Caco-2 (cell line): ENCODE data around the gene ZNF487. TPM values are rescaled to one million over a fixed set of nuclear protein-coding genes. Genes with fewer than 3 reads are reported as not detected.

Source experiments
- BruUV-seq: library from RNA; stranded (reverse); fragments of 400-500 nt; replicated peaks from 2 replicates; lab custom pipeline; 2021; lab: Mats Ljungman, UMichigan
- CTCF ChIA-PET: fragments of 300-600 bp; sonication (Branson Sonifier 250); formaldehyde crosslinking; loops from one replicate; lab custom pipeline; 2022; ENCODE audit warnings: antibody characterized with exemption; lab: Charles Lee
- POLR2A ChIA-PET: fragments of 300-600 bp; sonication (Branson Sonifier 250); formaldehyde crosslinking; loops from one replicate; lab custom pipeline; 2022; ENCODE audit warnings: antibody characterized with exemption; lab: Charles Lee
- DNase-seq, 2 experiments: peaks; one replicate each; pipeline versions ENCODE4 v3.0.0 to v3.0.0-alpha.2; 2020 to 2022
- H3K27me3 ChIP-seq: replicated peaks from 2 replicates; pipeline ENCODE4 v1.6.0; 2011; ENCODE audit warnings: low read length; ENCODE audit not compliant: control insufficient read depth, insufficient read depth
- H3K36me3 ChIP-seq: 2 replicates; pipeline ENCODE4 v1.5.1; 2011; ENCODE audit warnings: low read length; ENCODE audit not compliant: control insufficient read depth, insufficient read depth
- H3K4me1 ChIP-seq: fragments of 250-450 bp; sonication (Bioruptor Pico); 2 replicates; pipeline ENCODE4 v1.5.1; 2020; ENCODE audit warnings: mild to moderate bottlenecking
- H3K4me3 ChIP-seq: 2 replicates; pipeline ENCODE4 v1.5.1; 2011; ENCODE audit warnings: low read depth, mild to moderate bottlenecking, control low read depth, low read length
- H3K9me3 ChIP-seq: fragments of 250-450 bp; sonication (Bioruptor Pico); 2 replicates; pipeline ENCODE4 v1.5.1; 2020; ENCODE audit warnings: mild to moderate bottlenecking, moderate library complexity
- H3K27ac Mint-ChIP-seq: one replicate; pipeline ENCODE4 v1.8.0; 2022; ENCODE audit warnings: mixed read lengths; ENCODE audit not compliant: unreplicated experiment
- H3K27me3 Mint-ChIP-seq: one replicate; pipeline ENCODE4 v1.8.0; 2022; ENCODE audit warnings: mixed read lengths; ENCODE audit not compliant: insufficient read depth, unreplicated experiment
- H3K36me3 Mint-ChIP-seq: one replicate; pipeline ENCODE4 v1.8.0; 2022; ENCODE audit warnings: mild to moderate bottlenecking, mixed read lengths; ENCODE audit not compliant: insufficient read depth, unreplicated experiment
- H3K4me1 Mint-ChIP-seq: one replicate; pipeline ENCODE4 v1.8.0; 2022; ENCODE audit warnings: low read depth, mixed read lengths; ENCODE audit not compliant: unreplicated experiment
- H3K4me3 Mint-ChIP-seq: one replicate; pipeline ENCODE4 v1.8.0; 2022; ENCODE audit warnings: mild to moderate bottlenecking, moderate library complexity, mixed read lengths; ENCODE audit not compliant: unreplicated experiment
- H3K9me3 Mint-ChIP-seq: one replicate; pipeline ENCODE4 v1.8.0; 2022; ENCODE audit warnings: mixed read lengths; ENCODE audit not compliant: unreplicated experiment
- intact Hi-C: fragments of 100-400 bp; cut with micrococcal nuclease; formaldehyde crosslinking; loops from one replicate; pipeline ENCODE4 v1.10.0; 2022; ENCODE audit not compliant: unreplicated experiment
- total RNA-seq: library from RNA; stranded (reverse); gene quantifications from 2 replicates; pipeline ENCODE4 v1.2.3, GENCODE V29; 2022
- TF ChIP-seq, protein P1 (sequence below), 2 experiments: fragments of 200-600 bp in 1 of 2; IDR thresholded peaks; 1 replicate in 1 of 2; 2 replicates in 1 of 2; pipeline versions ENCODE4 v1.5.1 to v1.8.0; 2011 to 2022; ENCODE audit warnings: antibody characterized with exemption in 1 of 2, control low read depth in 1 of 2, inconsistent platforms in 1 of 2, low read depth in 1 of 2, low read length in 1 of 2, mild to moderate bottlenecking in 1 of 2, moderate library complexity in 1 of 2; ENCODE audit not compliant: insufficient read depth in 1 of 2, severe bottlenecking in 1 of 2, unreplicated experiment in 1 of 2

The ZNF487 gene
- total RNA-seq, 1 experiment from 2014 or later = 6.5 TPM

DNA sequence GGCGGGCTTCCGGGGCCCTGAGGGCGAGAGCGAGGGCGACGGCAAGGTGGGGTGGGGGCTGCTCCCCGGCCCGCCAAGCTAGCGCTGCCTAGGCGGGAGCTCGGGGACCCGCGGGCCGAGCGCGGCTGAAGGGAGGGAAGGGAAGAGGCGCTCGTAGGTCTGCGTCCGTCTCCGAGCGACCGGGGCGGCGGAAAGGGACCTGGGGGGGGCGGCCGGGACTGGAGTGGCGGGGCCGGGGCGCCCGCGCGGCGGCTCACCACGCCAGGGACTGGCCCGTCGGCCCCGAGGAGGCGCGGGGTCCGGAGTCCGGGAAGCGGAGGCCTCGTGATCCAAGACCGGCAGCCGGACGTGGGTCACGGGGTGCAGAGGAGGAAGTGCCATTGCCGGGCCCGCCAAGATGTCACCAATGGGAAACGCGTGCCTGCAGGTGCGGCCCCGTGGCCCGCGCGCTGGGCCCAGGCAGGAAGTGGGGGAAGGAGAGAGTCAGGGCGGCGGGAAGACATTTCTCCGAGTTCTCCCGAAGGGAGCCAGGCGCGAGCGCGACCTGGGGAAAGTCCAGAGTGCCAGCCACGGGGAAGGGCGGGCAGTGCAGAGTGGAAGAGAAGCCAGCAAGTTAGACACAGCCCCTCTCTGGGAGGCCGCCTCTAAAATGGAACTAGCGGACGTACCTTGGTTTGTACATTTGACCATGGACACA lies 39.8 kb upstream of the ZNF487 start:
- intact Hi-C loops = loop anchor here (1.0 to 2.0 kb wide), 4 partner anchors 10 to 39 kb away; no protein-coding TSS in a partner anchor
- Mint-ChIP-seq H3K27me3 (no peaks in the 10 kb centered on the region), H3K4me1 (peaks cover 33% of the 10 kb centered on the region), H3K27ac (peak overlapping the region; percentile 94), H3K4me3 (peak overlapping the region; percentile 81), H3K36me3 (peaks cover 98% of the 10 kb centered on the region), H3K9me3 (no peaks in the 10 kb centered on the region)
- TF ChIP-seq, protein P1, sequence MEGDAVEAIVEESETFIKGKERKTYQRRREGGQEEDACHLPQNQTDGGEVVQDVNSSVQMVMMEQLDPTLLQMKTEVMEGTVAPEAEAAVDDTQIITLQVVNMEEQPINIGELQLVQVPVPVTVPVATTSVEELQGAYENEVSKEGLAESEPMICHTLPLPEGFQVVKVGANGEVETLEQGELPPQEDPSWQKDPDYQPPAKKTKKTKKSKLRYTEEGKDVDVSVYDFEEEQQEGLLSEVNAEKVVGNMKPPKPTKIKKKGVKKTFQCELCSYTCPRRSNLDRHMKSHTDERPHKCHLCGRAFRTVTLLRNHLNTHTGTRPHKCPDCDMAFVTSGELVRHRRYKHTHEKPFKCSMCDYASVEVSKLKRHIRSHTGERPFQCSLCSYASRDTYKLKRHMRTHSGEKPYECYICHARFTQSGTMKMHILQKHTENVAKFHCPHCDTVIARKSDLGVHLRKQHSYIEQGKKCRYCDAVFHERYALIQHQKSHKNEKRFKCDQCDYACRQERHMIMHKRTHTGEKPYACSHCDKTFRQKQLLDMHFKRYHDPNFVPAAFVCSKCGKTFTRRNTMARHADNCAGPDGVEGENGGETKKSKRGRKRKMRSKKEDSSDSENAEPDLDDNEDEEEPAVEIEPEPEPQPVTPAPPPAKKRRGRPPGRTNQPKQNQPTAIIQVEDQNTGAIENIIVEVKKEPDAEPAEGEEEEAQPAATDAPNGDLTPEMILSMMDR (IDR thresholded peaks at IDR 0.05; ENCODE audit: insufficient read depth in 1 of 2, low read depth in 1 of 2, low read length in 1 of 2, severe bottlenecking in 1 of 2, unreplicated experiment in 1 of 2) = no peak
- ChIA-PET POLR2A (interaction anchor here (0.5 to 2.4 kb wide), 9 partner anchors 10 to 742 kb away, joined by 3 to 81 read pairs (median 14); partner anchors contain the start of genes HNRNPF and ZNF487), CTCF (interaction anchor here (0.6 to 1.6 kb wide), 7 partner anchors 13 to 652 kb away, joined by 3 to 8 read pairs (median 3); partner anchors contain the start of gene ZNF487)
- Histone ChIP-seq H3K9me3 (no peaks in the 10 kb centered on the region), H3K36me3 (peaks cover 17% of the 10 kb centered on the region), H3K4me3 (peak overlapping the region; percentile 62), H3K4me1 (peaks cover 59% of the 10 kb centered on the region), H3K27me3 (no peaks in the 10 kb centered on the region)
- DNase-seq = peak; percentile 99
- no TSS peak for BruUV-seq

DNA sequence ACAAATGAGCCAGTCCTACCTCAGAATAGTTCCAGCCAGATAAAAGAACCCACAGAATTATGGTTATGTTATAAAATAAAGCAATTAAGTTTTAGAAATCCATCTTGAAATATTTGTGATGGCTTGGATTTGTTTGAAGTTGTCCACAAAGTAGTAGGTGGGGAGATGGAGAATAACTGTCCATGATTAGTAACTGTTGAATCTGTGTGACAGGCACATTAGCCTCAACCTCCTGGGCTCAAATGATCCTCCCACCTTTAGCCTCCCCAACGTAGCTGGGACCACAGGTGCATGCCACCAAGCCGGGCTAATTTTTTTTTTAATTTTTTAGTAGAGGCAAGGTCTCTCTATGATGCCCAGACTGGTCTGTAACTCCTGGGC lies 38.0 kb upstream of the ZNF487 start:
- no TSS peak for BruUV-seq
- Histone ChIP-seq H3K4me3 (no peak overlapping the region), H3K4me1 (peaks cover 70% of the 10 kb centered on the region), H3K27me3 (no peaks in the 10 kb centered on the region), H3K9me3 (no peaks in the 10 kb centered on the region), H3K36me3 (peaks cover 8% of the 10 kb centered on the region)
- H3K27ac Mint-ChIP-seq = peak overlapping the region; percentile 94
- no peaks in the 10 kb centered on the region for H3K27me3 Mint-ChIP-seq
- DNase-seq = no peak
- intact Hi-C loops = no loop called here
- H3K4me3 Mint-ChIP-seq = peak overlapping the region; percentile 81
- POLR2A ChIA-PET = interaction anchor here (0.9 to 1.1 kb wide), 2 partner anchors 9 to 10 kb away, joined by 4 read pairs; partner anchors contain the start of gene HNRNPF
- peaks cover 30% of the 10 kb centered on the region for H3K4me1 Mint-ChIP-seq
- TF ChIP-seq, protein P1 (IDR thresholded peaks at IDR 0.05; ENCODE audit: insufficient read depth in 1 of 2, low read depth in 1 of 2, low read length in 1 of 2, severe bottlenecking in 1 of 2, unreplicated experiment in 1 of 2) = no peak
- CTCF ChIA-PET = no interaction called here
- no peaks in the 10 kb centered on the region for H3K9me3 Mint-ChIP-seq
- H3K36me3 Mint-ChIP-seq = peaks cover 98% of the 10 kb centered on the region

DNA sequence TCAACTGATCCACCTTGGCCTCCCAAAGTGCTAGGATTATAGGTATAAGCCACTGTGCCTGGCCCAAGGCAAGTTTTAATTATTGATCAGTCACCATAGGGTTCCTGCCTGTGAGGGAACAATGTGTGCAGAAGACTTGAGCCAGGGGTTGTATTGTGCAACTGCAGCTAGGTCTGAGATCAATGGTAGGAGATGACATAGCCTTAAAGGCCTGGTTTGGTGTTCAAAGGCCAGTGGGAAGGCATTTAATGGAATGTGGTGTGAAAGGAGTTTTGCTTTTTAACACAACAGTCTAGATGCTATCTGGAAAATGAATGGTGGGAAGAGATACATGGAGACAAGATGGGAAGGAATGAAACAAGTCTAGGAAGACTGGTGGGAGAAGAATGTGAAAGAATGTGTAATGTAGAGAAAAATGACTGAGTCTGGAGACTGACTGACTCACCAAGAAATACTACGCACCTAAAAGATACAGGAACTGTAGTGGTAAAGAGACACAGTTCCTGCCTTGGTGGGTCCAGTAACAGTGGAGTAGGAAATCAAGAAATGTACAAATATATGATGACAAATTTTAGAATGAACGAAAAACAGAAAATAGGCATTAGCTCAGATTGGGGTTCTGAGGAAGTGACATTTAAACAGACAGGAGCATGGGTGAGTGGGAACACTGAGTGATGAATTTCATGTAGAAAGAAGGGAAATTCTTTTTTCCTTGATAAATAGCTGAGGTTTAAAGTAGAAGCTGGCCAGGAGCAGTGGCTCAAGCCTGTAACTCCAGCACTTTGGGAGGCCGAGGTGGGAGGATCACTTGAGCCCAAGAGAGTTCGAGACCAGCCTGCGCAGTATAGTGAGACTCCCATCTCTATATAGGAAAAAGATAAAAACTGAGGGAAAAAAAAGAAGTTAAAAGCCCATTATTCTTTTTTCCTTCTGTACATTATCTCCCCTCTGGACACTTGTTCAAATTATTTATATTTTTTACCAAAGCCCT lies 37.3 kb upstream of the ZNF487 start:
- peaks cover 32% of the 10 kb centered on the region for H3K4me1 Mint-ChIP-seq
- BruUV-seq = no TSS peak
- H3K4me3 Mint-ChIP-seq = peak overlapping the region; percentile 43
- TF ChIP-seq, protein P1 (IDR thresholded peaks at IDR 0.05; ENCODE audit: insufficient read depth in 1 of 2, low read depth in 1 of 2, low read length in 1 of 2, severe bottlenecking in 1 of 2, unreplicated experiment in 1 of 2) = no peak
- H3K27me3 Mint-ChIP-seq = no peaks in the 10 kb centered on the region
- no peaks in the 10 kb centered on the region for H3K9me3 ChIP-seq
- H3K27ac Mint-ChIP-seq = peak overlapping the region; percentile 50
- no peak overlapping the region for H3K4me3 ChIP-seq
- no peaks in the 10 kb centered on the region for H3K9me3 Mint-ChIP-seq
- peak; percentile 67 to 72 for DNase-seq
- intact Hi-C loops = no loop called here
- peaks cover 98% of the 10 kb centered on the region for H3K36me3 Mint-ChIP-seq
- CTCF ChIA-PET = no interaction called here
- no peaks in the 10 kb centered on the region for H3K27me3 ChIP-seq
- POLR2A ChIA-PET = interaction anchor here (0.9 to 1.1 kb wide), 2 partner anchors 8 to 10 kb away, joined by 4 read pairs; partner anchors contain the start of gene HNRNPF
- H3K36me3 ChIP-seq = peaks cover 7% of the 10 kb centered on the region
- peaks cover 69% of the 10 kb centered on the region for H3K4me1 ChIP-seq
